Left renal cortex interstitium (tissue), 4 donors: ENCODE measurements around the gene ARHGEF4. TPM values are rescaled to one million over a fixed set of nuclear protein-coding genes. Genes with fewer than 3 reads are reported as not detected.

Experiments
- DNase-seq, 4 donors: peaks; one replicate each; pipeline ENCODE4 v3.0.0-alpha.2; 2013; ENCODE audit warnings: low read depth in 4 of 4, low spot score in 2 of 4, missing footprints in 1 of 4
- polyA plus RNA-seq, 4 donors: library from polyadenylated mRNA; unstranded; fragments of 120-200 nt; gene quantifications; one replicate each; pipeline ENCODE4 v1.2.1, GENCODE V29; 2013; ENCODE audit not compliant: insufficient read length in 4 of 4

The ARHGEF4 gene
- polyA plus RNA-seq, 4 donors = 5.6 to 9.0 (median 7.9) TPM

DNA sequence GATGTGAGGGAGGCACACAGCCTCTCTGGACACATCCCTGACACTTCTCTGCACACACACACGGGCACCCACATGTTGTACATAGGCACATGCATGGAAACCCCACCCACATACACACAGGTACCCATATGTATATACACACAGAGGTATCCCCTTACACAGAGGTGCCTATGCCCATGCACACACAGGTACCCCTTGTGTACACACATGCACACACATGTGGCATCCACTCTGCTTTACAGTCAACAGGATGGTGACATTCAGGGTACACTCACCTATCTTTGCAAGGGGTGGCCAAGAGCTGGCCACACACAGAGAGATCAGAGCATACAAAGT lies 197.0 kb downstream of the ARHGEF4 start:
- no peak for DNase-seq

DNA sequence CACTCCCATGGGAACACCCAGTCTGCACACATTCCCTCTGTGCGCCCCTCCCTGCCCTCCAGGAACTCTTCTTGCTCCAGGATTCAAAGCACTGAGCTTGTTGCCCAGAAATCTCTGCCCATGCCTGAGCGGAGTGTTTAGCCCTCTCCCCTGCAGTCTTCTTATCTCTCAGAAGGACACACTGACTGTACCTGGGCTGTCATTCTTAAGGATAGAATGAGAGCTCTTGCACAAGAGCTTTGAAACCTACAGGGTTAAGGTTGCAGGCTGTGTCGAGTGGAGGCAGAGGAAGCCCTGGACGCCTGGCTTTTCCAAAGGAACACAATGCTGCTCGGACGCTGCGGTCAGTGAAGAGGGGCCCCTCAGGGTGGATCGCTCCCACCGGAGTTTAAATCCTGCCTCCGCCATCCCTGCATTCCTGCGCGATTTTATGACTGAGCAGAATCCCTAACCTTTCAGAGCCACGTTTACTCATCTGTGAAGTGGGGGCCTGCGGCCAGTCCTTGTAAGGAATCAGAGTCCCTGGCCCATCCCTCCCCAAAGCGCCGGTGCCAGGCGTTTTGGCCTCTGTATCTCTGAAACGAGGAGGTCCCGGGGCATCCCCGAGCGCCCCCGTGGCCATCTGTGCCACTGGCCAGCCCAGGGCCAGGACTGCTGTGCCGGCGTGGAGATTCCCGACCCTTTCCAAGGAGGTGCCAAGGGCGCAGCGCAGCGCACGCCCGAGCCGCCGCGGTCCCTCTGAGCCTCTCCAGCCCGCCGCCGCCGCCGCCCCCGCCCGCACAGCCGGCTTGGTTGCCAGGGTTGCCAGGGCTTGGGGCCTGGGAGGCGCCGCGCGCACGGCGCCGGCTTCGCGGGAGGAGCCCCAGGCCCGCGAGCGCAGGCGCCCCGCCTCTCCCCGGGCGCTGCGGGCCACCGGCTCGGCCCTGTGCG lies 197.7 kb downstream of the ARHGEF4 start:
- no peak for DNase-seq

DNA sequence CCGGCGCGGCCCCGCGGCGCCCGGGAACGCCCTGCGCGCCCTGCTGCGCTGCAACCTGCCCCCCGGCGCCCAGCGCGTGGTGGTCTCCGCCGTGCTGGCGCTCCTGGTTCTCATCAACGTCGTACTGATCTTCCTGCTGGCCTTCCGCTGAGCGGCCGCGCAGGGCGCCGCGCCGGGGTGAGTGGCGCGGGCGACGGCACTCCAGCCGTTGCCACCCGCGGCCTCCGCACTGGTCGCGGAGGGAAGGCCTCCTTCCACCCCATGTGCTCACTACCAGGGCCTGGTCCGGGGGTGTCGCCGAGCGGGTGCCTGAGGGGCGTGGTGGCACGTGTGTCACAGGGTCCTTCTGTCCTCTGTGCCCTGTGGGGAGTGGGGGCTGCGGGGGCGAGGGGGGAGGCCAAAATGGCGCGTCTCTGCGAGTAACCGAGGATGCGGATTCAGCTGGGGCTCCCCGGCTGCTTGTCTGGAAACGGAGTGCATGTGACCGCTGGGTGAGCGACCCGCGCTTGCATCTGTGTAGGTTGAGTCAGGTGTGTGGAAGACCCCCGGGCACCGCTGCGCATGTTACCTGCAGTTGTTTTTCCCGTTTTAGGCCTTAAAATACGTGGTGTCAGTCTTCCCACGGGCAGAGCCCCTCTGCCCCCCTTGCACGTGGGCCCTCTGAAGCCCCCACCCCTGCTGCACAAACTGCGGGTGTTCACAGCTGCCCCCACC lies 198.6 kb downstream of the ARHGEF4 start:
- DNase-seq = no peak

DNA sequence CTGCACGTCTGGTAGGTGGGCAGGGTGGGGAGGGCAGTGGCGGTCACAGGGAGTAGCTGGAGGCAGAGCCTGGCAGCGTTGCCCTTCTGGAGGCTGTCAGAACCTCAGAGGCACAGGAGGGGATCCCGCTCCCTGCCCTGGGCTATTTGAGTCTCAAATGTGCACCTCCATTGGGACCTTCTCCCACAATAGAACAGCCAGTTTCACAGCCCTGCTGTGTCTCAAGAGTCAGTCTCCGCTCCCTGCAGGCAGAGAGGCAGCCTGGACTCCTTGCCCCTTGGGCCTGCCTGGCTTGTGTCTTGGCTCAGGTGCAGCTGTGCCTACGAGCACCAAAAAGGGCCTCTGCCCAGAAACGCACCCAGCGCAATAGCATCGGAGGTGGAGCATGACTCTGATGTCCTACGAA lies 199.1 kb downstream of the ARHGEF4 start:
- DNase-seq = no peak

DNA sequence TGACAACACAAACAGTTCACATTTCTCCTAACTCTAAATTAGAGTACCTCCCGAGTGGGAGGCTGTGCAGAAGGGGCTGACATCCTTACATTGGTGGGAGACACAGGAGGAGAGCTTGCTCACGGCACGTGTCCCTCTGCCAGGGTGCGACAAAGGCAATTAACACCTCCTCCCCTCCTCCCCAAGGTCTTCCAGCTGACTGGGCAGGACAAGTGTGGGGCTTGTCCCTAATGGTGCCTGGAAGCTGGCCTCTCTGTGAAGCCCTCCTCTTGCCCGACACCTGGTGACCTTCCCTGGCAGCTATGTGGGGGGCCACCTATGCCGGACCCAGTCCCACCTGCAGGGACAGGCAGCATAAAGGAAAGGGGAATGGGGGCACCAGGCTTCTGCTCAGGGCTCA lies 199.6 kb downstream of the ARHGEF4 start:
- no peak for DNase-seq

DNA sequence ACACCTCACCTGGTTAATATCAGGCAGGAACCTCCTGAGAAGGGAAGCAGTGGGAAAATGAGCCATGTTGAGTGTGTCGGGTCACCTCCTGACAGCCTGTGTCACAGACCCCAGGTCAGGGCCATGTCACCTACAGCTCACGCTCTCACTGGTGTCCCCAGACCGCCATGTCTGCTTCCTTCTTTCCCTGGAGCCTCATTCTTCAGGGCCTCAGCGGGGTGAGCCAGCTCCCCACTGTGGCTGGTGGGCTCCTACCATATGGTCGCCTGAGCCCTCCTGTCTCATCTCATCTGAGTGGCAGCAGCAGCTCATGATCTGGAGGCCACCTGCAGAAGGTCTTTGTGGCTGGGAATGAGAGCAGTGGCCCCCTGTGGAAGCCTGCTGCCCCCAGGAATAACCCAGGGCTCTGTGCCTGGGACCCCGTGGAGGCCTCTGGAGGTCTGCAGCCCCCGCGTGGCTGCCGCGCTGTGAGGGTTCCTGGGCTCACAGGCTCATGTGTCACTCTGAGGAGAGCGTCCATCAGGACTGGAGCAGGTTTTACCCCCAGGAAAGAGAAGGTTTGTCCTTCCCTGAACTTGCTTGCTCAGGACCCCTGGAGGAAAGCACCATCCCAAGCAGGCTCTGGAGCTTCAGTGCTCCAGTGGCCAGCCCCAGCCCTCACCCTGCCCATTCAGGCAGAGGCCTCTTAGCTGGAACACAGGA lies 200.1 kb downstream of the ARHGEF4 start:
- DNase-seq = no peak

DNA sequence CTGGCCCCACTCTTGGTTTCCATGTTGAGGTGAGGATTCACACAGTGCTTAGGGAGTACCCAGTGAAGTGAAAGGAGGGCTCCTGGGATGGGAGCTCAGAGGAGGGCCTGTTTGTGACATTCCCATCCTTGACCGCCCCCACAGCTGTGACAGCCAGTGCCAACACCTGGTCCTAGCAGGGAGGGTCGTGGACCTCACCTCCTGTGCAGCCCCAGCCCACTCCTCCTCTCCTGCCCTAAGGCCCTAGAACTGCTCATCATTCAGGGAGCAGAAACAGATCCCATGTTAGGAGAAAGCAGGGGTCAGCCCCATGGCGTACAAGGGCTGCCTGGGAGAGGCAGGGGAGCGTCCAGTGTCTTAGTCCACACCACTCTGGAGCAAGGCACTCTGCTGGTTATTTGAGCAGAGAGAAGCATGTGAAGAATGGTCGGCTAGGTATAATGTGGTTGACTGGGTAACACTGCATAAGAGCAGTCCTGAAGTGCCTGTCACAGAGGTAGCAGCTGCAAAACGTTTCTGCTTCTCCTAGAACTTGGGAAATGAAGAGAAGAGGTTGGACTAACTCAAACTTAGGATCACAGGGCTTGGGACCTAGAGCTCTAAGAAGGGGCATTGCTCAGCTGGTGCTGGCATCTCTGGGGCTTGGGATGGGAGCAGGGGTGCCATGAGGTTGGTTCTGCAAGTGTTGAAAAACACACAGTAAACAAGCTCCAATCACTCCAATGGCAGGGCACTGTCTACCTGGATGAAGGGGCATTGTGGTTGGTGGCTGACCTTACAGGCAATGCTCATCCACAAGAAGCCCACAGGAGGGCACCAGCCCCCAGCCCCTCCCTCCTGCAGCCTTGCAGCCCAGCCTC lies 200.9 kb downstream of the ARHGEF4 start:
- DNase-seq = no peak

DNA sequence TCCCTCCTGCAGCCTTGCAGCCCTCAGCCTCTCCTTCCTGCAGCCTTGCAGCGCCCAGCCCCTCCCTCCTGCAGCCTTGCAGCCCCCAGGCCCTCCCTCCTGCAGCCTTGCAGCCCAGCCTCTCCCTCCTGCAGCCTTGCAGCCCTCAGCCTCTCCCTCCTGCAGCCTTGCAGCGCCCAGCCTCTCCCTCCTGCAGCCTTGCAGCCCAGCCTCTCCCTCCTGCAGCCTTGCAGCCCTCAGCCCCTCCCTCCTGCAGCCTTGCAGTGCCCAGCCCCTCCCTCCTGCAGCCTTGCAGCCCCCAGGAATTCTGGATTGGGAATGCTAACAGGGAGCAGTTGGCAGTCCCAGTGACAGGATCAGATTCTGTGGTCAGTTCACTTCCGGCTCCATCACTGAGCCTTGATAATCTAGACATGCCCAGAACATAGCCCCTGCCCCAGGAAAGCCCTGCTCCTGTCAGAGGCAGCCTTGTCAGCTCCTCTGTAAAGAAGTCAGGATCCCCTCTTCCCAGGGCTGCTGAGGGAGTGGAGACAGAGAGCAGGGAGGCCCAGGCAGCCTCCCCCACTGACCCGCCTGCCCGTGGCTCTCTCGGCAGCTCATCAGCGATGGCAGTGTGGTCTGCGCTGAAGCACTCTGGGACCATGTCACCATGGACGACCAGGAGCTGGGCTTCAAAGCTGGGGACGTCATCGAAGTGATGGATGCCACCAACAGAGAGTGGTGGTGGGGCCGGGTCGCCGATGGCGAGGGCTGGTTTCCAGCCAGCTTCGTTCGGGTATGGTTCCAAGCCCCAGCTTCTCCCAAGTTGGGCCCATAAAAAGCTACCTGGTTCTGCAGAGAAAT lies 201.8 kb downstream of the ARHGEF4 start:
- no peak for DNase-seq

DNA sequence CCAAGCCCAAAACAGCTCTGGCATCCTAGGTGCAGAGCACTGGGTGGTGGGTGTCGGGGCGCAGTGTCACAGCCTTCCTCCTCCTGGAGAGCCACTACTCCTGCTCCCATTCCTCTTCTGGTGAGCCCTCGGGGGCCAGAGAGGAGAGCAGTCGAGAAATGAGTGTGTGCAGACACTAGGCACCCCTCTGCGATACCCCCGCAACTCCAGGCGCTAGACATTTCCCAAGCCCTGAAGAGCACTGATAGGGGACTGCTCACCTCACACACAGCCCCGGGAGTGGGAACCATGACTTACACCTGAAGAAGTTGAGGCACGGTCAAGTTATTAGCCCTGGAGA lies 202.4 kb downstream of the ARHGEF4 start:
- no peak for DNase-seq

DNA sequence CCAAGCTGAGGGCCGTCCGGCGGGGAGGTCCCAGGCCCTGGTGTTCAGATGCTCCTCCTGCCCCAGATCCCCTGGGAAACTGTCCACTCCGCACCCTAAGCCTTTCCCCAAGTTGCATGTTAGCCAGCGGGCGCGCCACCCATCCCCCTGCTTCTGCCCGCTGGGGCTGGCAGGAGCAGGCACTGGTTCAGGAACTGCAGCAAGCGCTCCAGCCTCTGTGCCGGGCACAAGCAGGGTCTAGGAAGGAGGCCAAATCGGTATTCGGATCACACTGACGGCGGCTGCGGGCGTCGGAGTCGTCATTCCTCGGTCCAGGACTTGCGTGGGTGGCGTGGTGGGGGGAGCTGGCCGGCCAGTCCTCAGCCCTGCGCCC lies 202.8 kb downstream of the ARHGEF4 start:
- DNase-seq = no peak

DNA sequence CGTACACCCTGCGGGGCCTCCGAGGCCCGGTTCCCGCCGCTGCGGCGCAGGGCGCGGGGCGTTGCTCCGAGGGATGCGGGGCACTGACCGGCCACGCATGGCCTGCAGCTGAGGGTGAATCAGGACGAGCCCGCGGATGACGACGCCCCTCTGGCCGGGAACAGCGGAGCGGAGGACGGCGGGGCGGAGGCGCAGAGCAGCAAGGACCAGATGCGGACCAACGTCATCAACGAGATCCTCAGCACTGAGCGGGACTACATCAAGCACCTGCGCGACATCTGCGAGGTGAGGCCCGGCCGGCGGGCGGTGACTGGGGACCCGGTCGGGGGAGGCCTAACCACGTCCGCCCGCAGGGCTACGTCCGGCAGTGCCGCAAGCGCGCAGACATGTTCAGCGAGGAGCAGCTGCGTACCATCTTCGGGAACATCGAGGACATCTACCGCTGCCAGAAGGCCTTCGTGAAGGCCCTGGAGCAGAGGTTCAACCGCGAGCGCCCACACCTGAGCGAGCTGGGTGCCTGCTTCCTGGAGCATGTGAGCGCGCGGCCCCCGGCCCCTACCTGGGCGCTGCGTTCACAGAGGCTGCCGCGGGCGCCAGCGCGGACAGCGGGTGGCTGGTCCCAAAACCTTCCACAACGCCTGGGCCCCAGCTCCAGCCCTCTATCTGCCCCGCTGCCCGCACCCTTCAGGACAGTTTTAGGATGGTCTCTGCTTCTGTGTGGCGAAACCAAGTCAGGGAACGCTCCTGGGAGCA lies 203.4 kb downstream of the ARHGEF4 start:
- DNase-seq = no peak

DNA sequence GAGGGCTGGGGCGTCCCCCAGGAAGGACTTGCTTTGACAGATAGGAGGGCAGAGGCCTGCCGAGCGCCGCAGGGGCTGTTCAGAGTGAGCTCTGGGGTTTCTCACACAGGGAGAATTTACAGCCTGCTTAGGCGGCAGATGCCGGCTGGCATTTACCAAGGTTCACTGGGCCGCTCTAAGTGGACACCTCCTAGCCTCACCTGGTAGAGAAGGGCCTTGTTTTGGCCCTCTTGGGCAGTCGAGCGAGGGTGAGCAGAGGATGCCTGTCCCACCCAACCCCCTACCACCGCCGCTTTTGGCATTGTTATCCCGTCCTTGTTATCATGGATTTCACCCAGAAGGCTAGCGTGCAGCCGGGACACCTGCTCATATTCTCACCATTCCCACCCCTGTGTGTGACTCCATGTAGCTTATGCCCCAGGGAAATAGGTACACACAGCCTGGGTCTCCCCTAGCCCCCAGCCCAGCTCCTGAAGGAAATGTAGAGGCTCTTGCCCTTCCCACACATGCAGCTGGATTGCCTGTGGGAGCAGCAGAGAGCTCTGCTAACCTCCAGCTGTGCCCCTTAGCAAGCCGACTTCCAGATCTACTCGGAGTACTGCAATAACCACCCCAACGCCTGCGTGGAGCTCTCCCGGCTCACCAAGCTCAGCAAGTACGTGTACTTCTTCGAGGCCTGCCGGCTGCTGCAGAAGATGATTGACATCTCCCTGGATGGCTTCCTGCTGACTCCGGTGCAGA lies 204.1 kb downstream of the ARHGEF4 start:
- no peak for DNase-seq

DNA sequence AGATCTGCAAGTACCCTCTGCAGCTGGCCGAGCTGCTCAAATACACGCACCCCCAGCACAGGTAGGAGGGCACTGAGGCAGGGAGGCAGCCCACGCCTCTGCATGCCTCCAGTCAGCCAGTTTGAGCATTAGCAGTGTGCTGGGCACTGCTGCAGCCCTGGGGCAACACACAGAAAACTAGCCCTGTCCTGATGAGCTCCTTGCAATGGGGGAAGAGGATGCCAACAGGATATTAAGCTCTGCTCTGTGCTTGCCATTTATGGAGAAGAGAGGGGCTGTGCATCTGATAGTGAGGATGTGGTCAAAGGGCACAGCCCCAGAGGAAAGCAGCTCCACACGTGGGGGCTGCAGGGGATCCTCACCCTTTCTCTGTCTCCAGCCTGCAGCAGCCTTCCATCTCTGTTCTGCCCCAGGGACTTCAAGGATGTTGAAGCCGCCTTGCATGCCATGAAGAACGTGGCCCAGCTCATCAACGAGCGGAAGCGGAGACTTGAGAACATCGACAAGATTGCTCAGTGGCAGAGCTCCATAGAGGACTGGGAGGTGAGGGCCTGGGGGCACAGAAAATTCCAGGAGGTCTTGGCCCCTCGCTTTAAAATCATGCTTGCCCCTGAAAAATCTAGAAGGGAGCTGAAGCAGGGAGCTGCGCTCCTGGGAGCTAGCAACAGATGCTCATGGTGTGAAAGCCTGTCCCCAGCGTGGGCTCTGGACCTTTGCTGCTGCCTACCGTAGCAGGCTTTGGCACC lies 204.9 kb downstream of the ARHGEF4 start:
- no peak for DNase-seq

DNA sequence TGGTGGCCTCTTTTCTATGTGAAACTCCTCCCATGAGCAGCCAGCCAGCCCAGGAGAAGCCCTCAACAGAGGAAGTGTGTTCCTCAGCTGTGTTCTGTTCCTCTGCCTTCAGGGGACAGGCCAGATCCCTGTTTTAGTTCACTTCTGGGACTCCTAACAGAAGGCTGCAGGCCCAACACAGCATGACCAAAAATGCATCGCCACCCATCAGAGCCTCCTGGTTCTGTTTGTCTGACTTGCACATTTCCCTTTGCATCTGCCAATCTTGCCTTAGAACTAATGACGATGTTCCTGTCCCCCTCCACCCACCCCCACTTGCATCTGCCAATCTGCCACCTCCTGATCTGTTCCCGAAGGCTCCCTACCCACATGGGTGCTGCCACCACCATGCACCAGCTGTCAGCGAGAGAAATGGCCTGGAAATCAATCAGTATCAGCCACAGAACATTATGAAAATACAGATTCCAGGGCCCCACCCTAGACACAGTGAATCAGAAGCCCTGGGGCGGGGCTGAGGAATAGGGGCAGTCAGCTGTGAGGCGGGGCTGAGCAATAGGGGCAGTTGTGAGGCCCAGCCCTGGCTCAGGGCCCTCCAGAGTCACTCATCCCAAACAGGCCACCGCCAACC lies 205.5 kb downstream of the ARHGEF4 start:
- DNase-seq = no peak

DNA sequence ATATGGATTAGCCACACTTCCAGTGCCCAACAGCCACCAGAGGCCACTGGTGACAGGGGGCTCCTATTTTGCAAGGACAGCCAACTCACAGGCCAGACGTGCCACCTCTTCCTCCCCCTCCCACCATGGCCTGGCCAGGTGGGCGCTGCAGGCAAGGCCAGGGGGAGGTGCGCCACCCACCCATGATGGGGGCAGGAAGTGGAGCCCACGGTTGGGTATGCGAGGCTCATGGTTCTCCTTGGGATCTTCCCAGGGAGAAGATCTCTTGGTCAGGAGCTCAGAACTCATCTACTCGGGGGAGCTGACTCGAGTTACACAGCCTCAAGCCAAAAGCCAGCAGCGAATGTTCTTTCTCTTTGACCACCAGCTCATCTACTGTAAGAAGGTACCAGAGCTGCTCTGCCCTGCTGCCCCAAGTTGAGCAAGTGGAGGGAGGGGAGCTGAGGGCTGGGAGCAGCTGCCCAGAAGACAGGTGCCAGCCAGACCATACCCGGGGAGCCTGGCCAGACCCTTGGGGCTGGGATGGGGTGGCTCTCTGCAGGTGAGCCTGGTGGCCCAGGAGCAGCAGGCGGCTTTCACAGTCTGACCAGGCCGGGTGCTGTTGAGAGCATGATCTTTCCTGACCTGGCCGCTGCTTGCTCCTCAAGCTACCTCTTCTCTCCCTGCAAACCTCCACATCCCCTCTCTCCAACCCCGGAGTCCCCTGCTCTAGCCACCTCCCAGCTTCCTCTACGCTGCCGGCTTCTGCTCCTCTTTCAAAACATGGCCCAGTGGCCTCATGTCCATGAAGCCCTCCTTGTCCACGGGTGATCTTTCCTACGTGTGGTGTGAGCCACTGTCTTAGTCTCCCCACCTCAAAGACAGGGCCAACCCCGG lies 206.7 kb downstream of the ARHGEF4 start:
- DNase-seq = no peak

DNA sequence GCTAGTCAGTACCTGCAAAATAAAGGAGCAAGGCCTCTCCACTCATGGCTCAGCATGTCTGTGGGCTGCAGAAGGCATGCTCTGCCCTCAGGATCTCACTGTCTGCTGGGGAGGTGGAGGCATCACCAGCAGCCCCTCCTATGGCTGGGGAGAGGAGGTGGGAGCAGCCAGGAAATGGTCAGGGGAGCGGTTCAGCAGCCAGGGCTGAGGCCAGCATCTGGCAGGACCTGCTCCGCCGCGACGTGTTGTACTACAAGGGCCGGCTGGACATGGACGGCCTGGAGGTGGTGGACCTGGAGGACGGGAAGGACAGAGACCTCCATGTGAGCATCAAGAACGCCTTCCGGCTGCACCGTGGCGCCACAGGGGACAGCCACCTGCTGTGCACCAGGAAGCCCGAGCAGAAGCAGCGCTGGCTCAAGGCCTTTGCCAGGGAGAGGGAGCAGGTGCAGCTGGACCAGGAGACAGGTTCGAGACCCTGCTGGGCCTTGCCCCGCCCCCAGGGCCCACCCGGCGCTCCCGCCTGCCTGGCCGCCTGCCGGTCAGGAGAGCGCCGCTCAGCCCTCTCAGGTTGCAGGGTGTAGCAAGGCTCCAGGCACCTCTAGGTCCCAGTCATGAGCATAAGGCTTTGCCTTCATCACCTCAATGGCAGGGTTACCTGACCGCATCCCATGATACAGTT lies 207.5 kb downstream of the ARHGEF4 start:
- no peak for DNase-seq
